OCI-M2 (cell line): ENCODE data around the gene FBXO10.
"Not testable (repeated sequence)": the region's sequence is repeated elsewhere in the genome, so short reads cannot be mapped to it uniquely, and the experiment has no call there.

Source experiments
- DNase-seq: peaks from one replicate; lab custom pipeline; 2025; ENCODE audit not compliant: unreplicated experiment; lab: John Stamatoyannopoulos, UW

FBXO10 gene, protein sequence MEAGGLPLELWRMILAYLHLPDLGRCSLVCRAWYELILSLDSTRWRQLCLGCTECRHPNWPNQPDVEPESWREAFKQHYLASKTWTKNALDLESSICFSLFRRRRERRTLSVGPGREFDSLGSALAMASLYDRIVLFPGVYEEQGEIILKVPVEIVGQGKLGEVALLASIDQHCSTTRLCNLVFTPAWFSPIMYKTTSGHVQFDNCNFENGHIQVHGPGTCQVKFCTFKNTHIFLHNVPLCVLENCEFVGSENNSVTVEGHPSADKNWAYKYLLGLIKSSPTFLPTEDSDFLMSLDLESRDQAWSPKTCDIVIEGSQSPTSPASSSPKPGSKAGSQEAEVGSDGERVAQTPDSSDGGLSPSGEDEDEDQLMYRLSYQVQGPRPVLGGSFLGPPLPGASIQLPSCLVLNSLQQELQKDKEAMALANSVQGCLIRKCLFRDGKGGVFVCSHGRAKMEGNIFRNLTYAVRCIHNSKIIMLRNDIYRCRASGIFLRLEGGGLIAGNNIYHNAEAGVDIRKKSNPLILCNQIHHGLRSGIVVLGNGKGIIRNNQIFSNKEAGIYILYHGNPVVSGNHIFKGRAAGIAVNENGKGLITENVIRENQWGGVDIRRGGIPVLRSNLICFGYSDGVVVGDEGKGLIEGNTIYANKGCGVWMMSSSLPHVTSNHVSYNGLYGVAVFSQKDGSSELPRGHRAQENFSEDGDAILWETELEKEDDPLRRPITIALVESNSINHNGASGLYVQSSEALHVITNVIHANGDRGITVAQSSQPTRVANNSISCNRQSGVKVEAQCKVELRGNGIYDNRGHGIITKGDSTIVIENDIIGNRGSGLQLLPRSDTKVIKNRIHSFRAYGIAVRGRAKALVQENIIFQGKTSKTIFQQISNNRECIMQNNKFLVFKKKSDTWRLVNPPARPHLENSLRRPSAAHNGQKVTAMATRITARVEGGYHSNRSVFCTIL

DNA sequence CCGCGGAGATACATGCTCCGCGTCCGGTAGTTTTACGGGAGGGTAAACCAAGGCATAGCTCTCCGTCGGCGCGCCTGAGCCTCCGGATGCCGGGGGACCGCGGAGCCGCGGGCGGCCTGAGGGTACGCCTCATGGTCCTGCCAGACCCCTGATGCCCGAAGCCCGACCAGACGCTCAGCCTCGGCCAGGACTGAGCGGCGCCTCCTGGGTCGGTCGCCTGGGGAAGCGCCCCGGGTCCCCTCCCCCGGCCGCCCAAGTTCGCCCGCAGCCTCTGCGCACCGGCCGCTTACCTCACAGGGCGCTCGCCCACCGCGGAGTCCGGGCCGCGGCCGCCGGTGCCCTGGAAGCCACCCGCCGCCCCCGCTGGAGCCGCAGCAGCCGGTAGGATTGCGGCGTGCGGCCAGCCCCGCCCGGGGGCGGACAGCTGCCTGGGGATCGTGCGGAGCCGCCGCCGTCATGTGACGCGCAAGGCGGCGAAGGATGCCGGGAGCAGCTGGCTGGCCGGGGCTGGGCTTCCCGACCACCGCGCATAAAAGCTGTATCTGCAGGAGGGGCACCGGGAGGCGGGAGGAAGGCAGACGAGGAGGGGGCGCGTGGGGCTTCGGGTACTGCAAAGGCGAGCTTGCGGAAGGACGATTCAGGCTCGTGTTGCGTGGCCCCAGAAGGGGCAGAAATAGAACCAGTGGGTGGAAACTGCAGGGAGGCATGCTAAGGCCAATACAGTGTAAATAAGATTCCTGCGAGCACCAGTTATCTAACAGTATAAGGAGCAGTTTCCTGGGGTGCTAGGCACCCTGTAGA is at the start of gene FBXO10:
TSS of gene FBXO10 (minus strand) at position 460 of the 801 bp plus-strand sequence. CDS start 34,612 bp downstream, outside the sequence.
- DNase-seq = no peak

- DNase-seq = no peak
These were observed 49.6 kb upstream of the FBXO10 start for GRCh38 chr9:37625758-37626147.

GRCh38 chr9:37625036-37625757 is 49.0 kb upstream of the FBXO10 start:
- DNase-seq = no peak

- no peak for DNase-seq
These were observed 47.9 kb upstream of the FBXO10 start for GRCh38 chr9:37624073-37624472.

DNA sequence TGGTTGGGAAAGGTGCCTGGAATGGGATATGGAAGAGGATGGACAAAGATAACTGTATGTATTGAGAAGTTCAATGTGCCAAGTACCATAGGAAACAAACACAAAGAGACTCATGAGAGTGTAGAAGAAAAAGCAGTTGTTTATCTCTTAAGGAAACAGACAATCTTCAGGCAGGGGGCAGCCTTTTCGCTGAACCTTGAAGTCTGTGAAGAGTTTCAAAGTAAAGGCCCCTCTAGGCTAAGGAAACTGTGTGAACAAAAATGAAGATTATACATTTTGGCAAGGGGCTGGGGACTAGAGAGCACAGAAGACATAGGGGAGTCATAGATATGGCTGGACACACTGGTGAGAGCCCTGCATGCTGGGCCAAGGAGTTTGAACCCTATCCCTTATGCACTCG is 47.1 kb upstream of the FBXO10 start:
- DNase-seq = no peak

GRCh38 chr9:37622462-37622861 is 46.3 kb upstream of the FBXO10 start:
- no peak for DNase-seq

DNA sequence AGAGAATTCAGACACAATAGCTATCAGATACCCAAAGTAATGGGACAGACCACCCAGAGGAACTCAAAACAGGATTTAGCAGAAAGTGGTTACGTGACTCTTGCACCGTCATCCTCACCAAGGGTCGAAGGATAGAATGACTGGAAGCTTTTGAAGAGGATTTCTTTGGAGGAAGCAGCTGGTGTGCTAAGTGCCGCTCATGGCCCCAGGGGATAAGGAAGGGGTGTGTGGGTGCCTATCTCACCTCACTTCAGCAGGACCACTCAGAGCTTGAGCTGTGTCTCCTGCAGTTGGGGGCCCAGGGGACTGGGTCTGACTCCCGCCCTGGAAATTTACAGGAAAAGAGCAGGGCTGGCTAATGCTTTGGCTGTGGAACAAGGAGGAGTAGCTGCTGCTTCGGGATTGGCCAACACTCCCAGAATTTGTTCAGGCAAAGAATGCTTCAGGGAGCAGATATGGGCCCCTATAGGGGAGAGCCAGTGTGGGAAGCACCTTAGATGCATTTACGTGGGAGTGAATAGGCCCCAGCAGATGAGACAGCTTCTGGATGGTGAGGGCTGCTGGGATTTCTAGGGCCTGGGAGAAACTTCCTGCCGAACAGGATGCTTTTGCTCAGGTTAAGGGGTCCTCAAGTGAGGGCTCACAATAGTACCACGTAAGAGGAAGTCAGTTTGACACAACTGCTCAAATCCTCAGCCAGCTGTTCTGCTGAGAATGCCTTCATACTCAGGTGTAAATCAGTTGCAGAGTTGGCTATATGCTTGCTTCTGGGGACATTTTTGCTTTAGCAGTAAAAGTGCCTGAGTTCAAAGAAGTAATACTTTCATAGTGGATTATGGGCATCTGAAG is 45.3 kb upstream of the FBXO10 start:
- no peak for DNase-seq

GRCh38 chr9:37620396-37620795 is 44.2 kb upstream of the FBXO10 start:
- DNase-seq = no peak

DNA sequence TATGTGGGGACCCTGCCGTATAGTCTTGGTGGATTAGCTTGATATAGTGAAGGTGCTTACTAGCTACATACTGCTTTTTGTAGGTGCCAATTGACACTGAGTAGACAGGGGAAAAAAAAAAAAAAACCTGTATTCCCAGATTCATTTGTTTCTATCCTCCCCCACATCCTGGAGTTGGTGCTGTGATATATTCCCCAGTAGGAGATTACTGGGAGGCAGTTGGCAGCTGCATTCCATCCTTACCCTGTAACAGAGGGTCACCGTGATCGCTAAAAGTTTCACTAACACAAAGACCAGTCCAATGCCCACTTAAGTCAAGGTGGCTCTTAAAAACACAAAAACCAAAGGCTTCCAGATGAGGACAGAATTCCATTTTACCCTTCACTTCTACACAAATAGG is 43.6 kb upstream of the FBXO10 start:
- DNase-seq = no peak

DNA sequence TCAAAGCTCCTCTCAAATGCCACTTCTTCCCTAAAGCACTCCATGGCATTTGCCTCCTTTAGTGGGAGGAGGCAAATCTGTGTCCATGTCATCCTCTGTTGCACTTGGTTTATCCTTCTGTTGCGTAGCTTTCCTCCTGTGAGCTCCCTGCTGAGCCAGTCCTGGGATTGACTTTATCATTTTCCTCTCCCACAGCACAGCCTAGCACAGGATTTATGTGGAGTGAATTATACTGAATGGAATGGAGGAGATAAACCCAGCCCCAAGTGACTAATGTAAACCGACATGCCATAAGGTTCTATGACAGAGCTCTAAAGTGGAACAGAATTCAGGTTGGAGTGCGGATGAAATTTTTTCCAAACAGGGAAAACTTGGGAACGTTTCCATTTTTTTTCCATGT is 42.6 kb upstream of the FBXO10 start:
- DNase-seq = no peak

DNA sequence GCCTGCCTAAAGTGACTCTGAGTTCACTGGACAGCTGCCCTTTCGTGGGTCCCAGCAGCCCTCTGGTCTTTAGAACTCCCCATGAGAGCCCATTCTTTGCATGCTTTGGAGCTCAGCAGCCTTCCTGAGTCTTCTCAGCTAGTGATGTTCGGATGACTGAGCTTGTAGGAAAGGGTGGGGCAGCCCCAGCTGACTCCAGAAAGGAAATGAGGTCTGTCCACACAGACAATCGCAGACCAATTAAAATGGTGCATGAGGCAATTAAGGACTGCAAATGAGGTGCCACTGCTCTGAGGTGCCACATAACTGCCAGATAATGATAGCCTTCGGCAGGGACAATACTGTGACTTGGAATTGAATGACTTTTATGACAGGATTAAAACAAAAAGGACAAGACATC is 41.7 kb upstream of the FBXO10 start:
- DNase-seq = no peak

DNA sequence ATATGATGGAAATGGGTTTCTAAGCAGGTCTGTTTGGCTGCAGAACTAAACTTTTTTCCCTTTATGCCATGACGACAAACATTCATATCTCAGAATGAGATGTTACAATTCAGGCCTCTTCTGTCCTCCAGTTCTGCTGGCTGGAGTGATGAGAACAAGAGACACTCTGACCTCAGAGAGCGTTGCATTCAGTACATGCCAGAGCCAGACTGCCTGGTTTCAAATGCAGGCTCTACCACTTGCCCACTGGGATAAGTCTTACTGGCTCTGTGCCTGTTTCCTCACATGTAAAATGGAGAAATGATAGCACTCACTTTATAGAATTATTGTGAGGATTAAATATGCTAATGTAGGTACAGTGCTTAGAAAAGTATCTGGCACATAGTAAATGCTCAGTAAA is 41.0 kb upstream of the FBXO10 start:
- DNase-seq = no peak

- DNase-seq = no peak
These were observed 35.8 kb upstream of the FBXO10 start for GRCh38 chr9:37611961-37612360.

GRCh38 chr9:37611014-37611413 is 34.8 kb upstream of the FBXO10 start:
- no peak for DNase-seq

- DNase-seq = no peak
These were observed 33.7 kb upstream of the FBXO10 start for GRCh38 chr9:37609735-37610397.

DNA sequence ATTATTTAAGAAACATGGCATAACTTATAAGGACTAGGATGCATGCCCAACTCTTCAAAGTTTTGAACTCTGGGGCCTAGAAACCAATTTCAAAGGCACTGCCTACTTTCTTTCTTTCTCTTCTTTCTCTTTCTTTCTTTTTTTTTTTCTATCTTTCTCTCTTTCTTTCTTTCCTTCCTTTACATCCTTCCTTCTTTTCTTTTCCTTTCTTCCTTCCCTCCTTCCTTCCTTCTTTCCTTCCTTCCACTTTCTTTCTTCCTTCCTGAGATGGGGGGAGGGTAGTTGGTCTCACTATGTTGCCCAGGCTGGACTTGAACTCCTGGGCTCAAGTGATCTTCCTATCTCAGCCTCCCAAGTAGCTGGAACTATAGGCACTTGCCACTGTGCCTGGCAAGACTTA is 32.1 kb upstream of the FBXO10 start:
- no peak for DNase-seq

DNA sequence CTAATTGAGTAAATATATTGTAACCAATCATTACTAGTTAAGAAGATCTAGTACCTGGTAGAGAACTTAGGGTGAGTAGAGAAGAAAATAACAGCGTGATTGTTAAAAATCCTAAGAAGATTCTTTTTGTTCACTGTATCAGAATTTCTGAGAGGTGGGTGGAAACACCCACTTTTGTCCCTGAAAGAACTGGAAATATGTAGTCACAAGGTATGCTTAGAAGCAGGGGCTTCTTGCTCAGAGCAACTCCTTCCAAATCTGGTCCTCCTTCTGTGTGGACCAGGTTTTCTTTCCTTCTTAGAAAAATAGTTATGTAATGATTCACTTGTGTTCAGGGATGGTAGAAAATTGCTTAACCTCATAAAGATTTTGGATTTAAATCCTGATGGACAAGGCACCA is 28.1 kb upstream of the FBXO10 start:
- no peak for DNase-seq

DNA sequence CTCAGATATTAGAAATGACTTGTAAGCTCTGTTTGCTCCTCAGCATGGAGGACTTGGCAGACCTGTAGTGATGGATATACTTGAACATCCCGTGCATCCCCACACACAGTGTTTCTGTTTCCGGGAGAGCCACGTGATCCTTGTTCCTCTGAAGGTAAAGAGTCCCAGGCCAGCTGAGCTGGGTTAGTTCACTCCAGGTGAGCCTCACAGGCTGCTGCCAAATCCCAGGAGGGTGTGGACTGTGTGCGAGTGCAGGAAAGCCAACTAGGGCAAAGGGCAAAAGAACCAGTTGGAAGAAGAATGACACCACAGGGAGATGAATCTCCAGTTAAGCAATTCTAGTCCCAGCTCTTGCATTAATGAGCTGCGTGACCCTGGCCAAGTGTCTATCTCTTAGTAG is 26.6 kb upstream of the FBXO10 start:
- no peak for DNase-seq

- not testable (repeated sequence) for DNase-seq
These were observed 25.9 kb upstream of the FBXO10 start for GRCh38 chr9:37602061-37602460.
